H1 (cell line): Measurements from ENCODE around the gene FRMD5. TPM values are rescaled to one million over a fixed set of nuclear protein-coding genes. Genes with fewer than 3 reads are reported as not detected.

Experiments
- CTCF ChIA-PET: fragments of 300-600 bp; sonication (Branson Sonifier 250); formaldehyde crosslinking; loops from one replicate; lab custom pipeline; 2021; ENCODE audit not compliant: partially characterized antibody; lab: Charles Lee
- POLR2A ChIA-PET: fragments of 300-600 bp; sonication (Branson Sonifier 250); formaldehyde crosslinking; loops from one replicate; lab custom pipeline; 2021; ENCODE audit warnings: inconsistent platforms; ENCODE audit not compliant: partially characterized antibody; lab: Charles Lee
- DNase-seq, 2 experiments: peaks; one replicate each; pipeline versions ENCODE4 v3.0.0 to v3.0.0-alpha.2; 2010 to 2022; ENCODE audit warnings: low spot score in 2 of 2, low read depth in 1 of 2, mixed read lengths in 1 of 2
- FAIRE-seq: peaks from 2 replicates; lab custom pipeline; 2011; peaks lifted over from hg19 to GRCh38; lab: Jason Lieb, UNC
- H2AFZ ChIP-seq: 2 replicates; pipeline ENCODE4 v1.8.1; 2012; ENCODE audit warnings: low read length, inconsistent platforms
- H2AK5ac ChIP-seq: 2 replicates; pipeline ENCODE4 v1.6.1; 2013; ENCODE audit warnings: low read depth, low read length
- H2BK120ac ChIP-seq: replicated peaks from 2 replicates; pipeline ENCODE3; 2013; ENCODE audit warnings: low read depth, low read length, inconsistent platforms
- H2BK12ac ChIP-seq: 2 replicates; pipeline ENCODE4 v1.6.1; 2013; ENCODE audit warnings: low read depth, low read length
- H2BK15ac ChIP-seq: 2 replicates; pipeline ENCODE4 v1.6.1; 2013; ENCODE audit warnings: low read length
- H2BK20ac ChIP-seq: 2 replicates; pipeline ENCODE4 v1.6.1; 2013; ENCODE audit warnings: low read length
- H2BK5ac ChIP-seq: 2 replicates; pipeline ENCODE4 v1.6.1; 2013; ENCODE audit warnings: low read depth, low read length
- H3K14ac ChIP-seq: 2 replicates; pipeline ENCODE4 v1.6.1; 2013; ENCODE audit warnings: inconsistent platforms; ENCODE audit not compliant: insufficient read length
- H3K18ac ChIP-seq: 2 replicates; pipeline ENCODE4 v1.6.1; 2013; ENCODE audit warnings: low read length; ENCODE audit errors: extremely low read depth
- H3K23ac ChIP-seq: 2 replicates; pipeline ENCODE4 v1.6.1; 2013; ENCODE audit warnings: inconsistent platforms; ENCODE audit not compliant: insufficient read length
- H3K23me2 ChIP-seq: 2 replicates; pipeline ENCODE4 v1.6.1; 2013; ENCODE audit warnings: low read depth, low read length
- H3K27ac ChIP-seq: 2 replicates; pipeline ENCODE4 v1.6.1; 2011; ENCODE audit warnings: low read depth, low read length, inconsistent platforms
- H3K27me3 ChIP-seq, 4 experiments: replicated peaks in 1 of 4; 1 replicate in 1 of 4; 2 replicates in 3 of 4; pipeline versions ENCODE4 v1.6.1 to v1.8.1; 2011 to 2013; ENCODE audit warnings: low read length in 3 of 4, mild to moderate bottlenecking in 3 of 4, inconsistent platforms in 2 of 4, mixed read lengths in 2 of 4, moderate library complexity in 1 of 4; ENCODE audit not compliant: control insufficient read depth in 3 of 4, insufficient read depth in 3 of 4; ENCODE audit errors: extremely low read depth in 1 of 4
- H3K36me3 ChIP-seq, 4 experiments: 2 replicates each; pipeline versions ENCODE4 v1.6.1 to v1.8.1; 2011 to 2013; ENCODE audit warnings: mild to moderate bottlenecking in 4 of 4, low read length in 3 of 4, moderate library complexity in 2 of 4, control low read depth in 1 of 4, inconsistent platforms in 1 of 4; ENCODE audit not compliant: insufficient read depth in 4 of 4, control insufficient read depth in 2 of 4
- H3K4ac ChIP-seq: replicated peaks from 2 replicates; pipeline ENCODE3; 2013; ENCODE audit warnings: low read length, low read depth, mixed read lengths, inconsistent platforms; ENCODE audit not compliant: insufficient read length
- H3K4me1 ChIP-seq, 4 experiments: replicated peaks in 1 of 4; 1 replicate in 1 of 4; 2 replicates in 3 of 4; pipeline versions ENCODE4 v1.6.1 to v1.8.1; 2011 to 2013; ENCODE audit warnings: low read length in 3 of 4, inconsistent platforms in 2 of 4, mixed read lengths in 1 of 4; ENCODE audit not compliant: insufficient read depth in 4 of 4, control insufficient read depth in 3 of 4
- H3K4me2 ChIP-seq, 2 experiments: 2 replicates each; pipeline versions ENCODE4 v1.6.1 to v1.8.1; 2011 to 2013; ENCODE audit warnings: low read depth in 2 of 2, low read length in 2 of 2, control low read depth in 1 of 2, inconsistent platforms in 1 of 2, mild to moderate bottlenecking in 1 of 2; ENCODE audit not compliant: insufficient read depth in 1 of 2
- H3K4me3 ChIP-seq, 4 experiments: fragments of 200-600, 300-600 bp in 1 of 4; sonication (generic), shearing (Covaris generic), sonication (Bioruptor Twin) in 1 of 4; 2 replicates each; pipeline versions ENCODE4 v1.5.1 to v1.8.1; 2011 to 2016; ENCODE audit warnings: low read length in 4 of 4, low read depth in 3 of 4, control low read depth in 2 of 4, inconsistent platforms in 2 of 4, mild to moderate bottlenecking in 2 of 4, mixed read lengths in 1 of 4, moderate library complexity in 1 of 4; ENCODE audit not compliant: insufficient read depth in 2 of 4; ENCODE audit errors: extremely low read depth in 1 of 4
- H3K56ac ChIP-seq: replicated peaks from 2 replicates; pipeline ENCODE3; 2013; ENCODE audit warnings: low read depth, mild to moderate bottlenecking, mixed read lengths, low read length, inconsistent platforms; ENCODE audit not compliant: insufficient read length
- H3K79me1 ChIP-seq: 2 replicates; pipeline ENCODE4 v1.6.1; 2013; ENCODE audit warnings: low read depth, low read length, control low read depth
- H3K79me2 ChIP-seq, 2 experiments: 2 replicates each; pipeline versions ENCODE4 v1.6.1 to v1.8.1; 2012 to 2013; ENCODE audit warnings: low read length in 2 of 2, mild to moderate bottlenecking in 2 of 2, inconsistent platforms in 1 of 2; ENCODE audit not compliant: insufficient read depth in 2 of 2, control insufficient read depth in 1 of 2
- H3K9ac ChIP-seq, 4 experiments: replicated peaks in 1 of 4; 1 replicate in 1 of 4; 2 replicates in 3 of 4; pipeline versions ENCODE4 v1.6.1 to v1.8.1; 2011 to 2013; ENCODE audit warnings: low read depth in 3 of 4, low read length in 3 of 4, control low read depth in 2 of 4, mild to moderate bottlenecking in 2 of 4, moderate library complexity in 2 of 4, inconsistent platforms in 1 of 4; ENCODE audit errors: extremely low read depth in 1 of 4
- H3K9me3 ChIP-seq, 2 experiments: 2 replicates each; pipeline versions ENCODE4 v1.6.1 to v1.8.1; 2012 to 2013; ENCODE audit warnings: mild to moderate bottlenecking in 2 of 2, moderate library complexity in 2 of 2, control low read depth in 1 of 2, inconsistent platforms in 1 of 2, low read depth in 1 of 2, low read length in 1 of 2, mixed read lengths in 1 of 2; ENCODE audit not compliant: insufficient read depth in 2 of 2
- H4K20me1 ChIP-seq, 2 experiments: replicated peaks in 1 of 2; 2 replicates each; pipeline versions ENCODE3 to v1.8.1; 2011 to 2013; ENCODE audit warnings: inconsistent platforms in 2 of 2, low read length in 2 of 2, mild to moderate bottlenecking in 1 of 2; ENCODE audit not compliant: insufficient read depth in 2 of 2, control insufficient read depth in 1 of 2
- H4K5ac ChIP-seq: 2 replicates; pipeline ENCODE4 v1.6.1; 2013; ENCODE audit warnings: low read length, low read depth, mixed read lengths, inconsistent platforms; ENCODE audit not compliant: insufficient read length
- H4K8ac ChIP-seq: 2 replicates; pipeline ENCODE4 v1.8.0; 2013; ENCODE audit warnings: mild to moderate bottlenecking, moderate library complexity, low read length, inconsistent platforms; ENCODE audit not compliant: insufficient read depth; ENCODE audit errors: extremely low read depth
- H4K91ac ChIP-seq: replicated peaks from 2 replicates; pipeline ENCODE3; 2013; ENCODE audit warnings: low read length, mixed read lengths, inconsistent platforms; ENCODE audit not compliant: insufficient read length
- MAFK ChIP-seq: IDR thresholded peaks from 2 replicates; pipeline ENCODE4 v1.6.1; 2012; ENCODE audit warnings: low read depth, mild to moderate bottlenecking, improper control_type of control experiment, low read length
- WGBS, 2 experiments: shearing (Covaris generic) in 1 of 2; methylation state at CpG; one replicate each; pipeline versions ENCODE4 v1.1.6 to v1.1.7; 2013 to 2015; ENCODE audit warnings: low lambda C conversion rate in 2 of 2, mixed read lengths in 2 of 2, inconsistent platforms in 1 of 2, low coverage in 1 of 2, missing lambda C conversion rate in 1 of 2; ENCODE audit not compliant: insufficient replicate concordance in 2 of 2, insufficient coverage in 1 of 2, insufficient read length in 1 of 2; ENCODE audit errors: extremely low coverage in 1 of 2, missing lambda C conversion rate in 1 of 2; 5-methylcytosine and 5-hydroxymethylcytosine counted together
- polyA plus RNA-seq, 7 experiments: library from polyadenylated mRNA; depleted of rRNA in 3 of 7; stranded (reverse) in 5 of 7; unstranded in 2 of 7; fragments of >200 nt in 5 of 7; fragments of 200-250 nt in 2 of 7; gene quantifications; 1 replicate in 5 of 7; 2 replicates in 1 of 7; 4 replicates in 1 of 7; pipeline versions ENCODE4 v1.2.1 to v1.2.3, GENCODE V29; 2011 to 2013; ENCODE audit warnings: missing spikeins in 2 of 7, mixed read lengths in 2 of 7
- total RNA-seq: library from RNA; stranded (reverse); fragmentation: NEBNext Ultra II Directional; extraction: Animal tissue kit (Norgen Biotek cat#: 25700); gene quantifications from 2 replicates; pipeline ENCODE4 v1.2.1, GENCODE V29; 2021

FRMD5 gene
- total and polyA plus RNA-seq, 2 of the 8 experiments (the other 6 are each of a cell fraction or from before 2014, with no cell fraction given): 10.1 to 12.6 TPM

DNA sequence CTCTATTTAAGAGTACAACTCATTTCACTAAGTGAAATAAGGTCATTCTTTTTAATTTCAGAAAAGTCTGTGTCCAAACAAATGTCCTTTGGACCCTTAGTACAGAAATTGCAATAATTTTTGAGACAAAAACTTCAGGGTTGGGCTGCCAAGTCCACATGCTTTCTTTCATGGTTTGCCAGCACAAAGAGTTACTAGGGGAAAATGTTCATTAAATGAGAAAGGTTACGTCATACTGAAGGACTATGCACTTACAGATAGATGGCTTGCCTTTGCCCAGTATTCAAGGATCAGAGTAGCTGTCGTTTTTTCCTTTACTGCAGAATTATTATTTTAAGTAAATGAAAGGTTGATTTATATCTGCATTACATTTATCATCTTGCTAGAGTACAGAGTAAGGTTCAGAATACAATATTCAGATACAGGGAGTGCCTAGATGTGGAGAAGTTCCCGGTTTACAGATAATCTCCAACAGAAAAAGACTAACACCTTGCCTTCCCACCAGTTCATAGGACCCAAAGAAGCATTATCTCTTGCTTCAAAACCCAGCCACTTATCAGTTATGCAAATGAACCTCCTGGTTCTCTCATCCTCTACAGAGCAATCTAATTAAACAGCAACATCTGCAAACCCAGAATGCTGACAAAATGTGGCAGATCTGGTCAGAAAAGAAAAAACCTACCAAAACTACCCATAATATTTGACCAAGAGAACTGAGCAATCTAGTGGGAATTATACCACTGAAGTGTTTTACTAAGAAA, 179.3 kb downstream of the FRMD5 start:
- Histone ChIP-seq H4K91ac (no peak overlapping the region), H3K56ac (no peak overlapping the region), H3K27me3 (no peaks in the 10 kb centered on the region), H2AFZ (no peak overlapping the region), H3K14ac (no peak overlapping the region), H2BK120ac (no peak overlapping the region), H3K79me2 (no peaks in the 10 kb centered on the region), H3K9ac (no peak overlapping the region), H3K23me2 (no peaks in the 10 kb centered on the region), H4K5ac (no peak overlapping the region), H2BK12ac (no peak overlapping the region), H3K4me1 (no peaks in the 10 kb centered on the region), H4K8ac (no peak overlapping the region), H3K36me3 (no peaks in the 10 kb centered on the region), H3K4me3 (no peak overlapping the region), H3K4me2 (no peak overlapping the region), H3K4ac (no peak overlapping the region), H3K79me1 (no peaks in the 10 kb centered on the region), H2BK15ac (no peak overlapping the region), H4K20me1 (no peaks in the 10 kb centered on the region), H3K27ac (no peak overlapping the region), H2AK5ac (no peak overlapping the region), H3K9me3 (no peaks in the 10 kb centered on the region), H3K18ac (no peak overlapping the region), H2BK20ac (no peak overlapping the region), H3K23ac (no peak overlapping the region), H2BK5ac (no peak overlapping the region)
- TF ChIP-seq MAFK: no peak
- ChIA-PET CTCF (interaction anchor here (0.6 kb wide), 2 partner anchors 15 to 233 kb away, joined by 3 read pairs; no protein-coding TSS in a partner anchor), POLR2A (no interaction called here)
- DNase-seq (no peak), FAIRE-seq (no peak)
- WGBS, 2 experiments: 85% methylated on average over 3 of the region's 3 CpGs; no CpG with 5 or more reads in 1 of the 2 experiments
